AG04450 (cell line): ENCODE data around the gene KCNK18. TPM values are rescaled to one million over a fixed set of nuclear protein-coding genes. Genes with fewer than 3 reads are reported as not detected.
A peak's percentile ranks its signal among the peaks of the same experiment; 100 is the strongest.

Experiments
- CTCF ChIA-PET: fragments of 300-600, 350-600 bp; formaldehyde crosslinking; extraction: SDS; loops from one replicate; lab custom pipeline; 2022; ENCODE audit warnings: antibody characterized with exemption, inconsistent platforms; lab: Charles Lee
- POLR2A ChIA-PET: fragments of 350-600 bp; formaldehyde crosslinking; extraction: SDS; loops from one replicate; lab custom pipeline; 2021; ENCODE audit warnings: antibody characterized with exemption, inconsistent platforms; lab: Yijun Ruan, JAX
- DNase-seq: peaks from one replicate; pipeline ENCODE4 v3.0.0-alpha.2; 2011; ENCODE audit warnings: low read depth, low spot score
- H3K27ac ChIP-seq: one replicate; pipeline ENCODE4 v1.5.1; 2012; ENCODE audit warnings: low read depth, low read length, control low read depth
- H3K27me3 ChIP-seq: one replicate; pipeline ENCODE4 v1.6.0; 2012; ENCODE audit warnings: low read length; ENCODE audit not compliant: control insufficient read depth, insufficient read depth
- H3K4me3 ChIP-seq: 2 replicates; pipeline ENCODE4 v1.5.1; 2011; ENCODE audit warnings: mild to moderate bottlenecking, low read depth, low read length, control low read depth
- H3K9me3 ChIP-seq: 2 replicates; pipeline ENCODE4 v1.5.1; 2012; ENCODE audit warnings: low read length; ENCODE audit not compliant: control insufficient read depth, insufficient read depth
- polyA plus RNA-seq: library from polyadenylated mRNA; depleted of rRNA; stranded (reverse); fragments of >200 nt; gene quantifications from 2 replicates; pipeline ENCODE4 v1.2.3, GENCODE V29; 2011
- TF ChIP-seq, protein P1 (sequence below): IDR thresholded peaks from 2 replicates; pipeline ENCODE4 v1.5.1; 2011; ENCODE audit warnings: low read depth, low read length, control low read depth, inconsistent platforms

Gene KCNK18
- polyA plus RNA-seq, 1 experiment: not detected

DNA sequence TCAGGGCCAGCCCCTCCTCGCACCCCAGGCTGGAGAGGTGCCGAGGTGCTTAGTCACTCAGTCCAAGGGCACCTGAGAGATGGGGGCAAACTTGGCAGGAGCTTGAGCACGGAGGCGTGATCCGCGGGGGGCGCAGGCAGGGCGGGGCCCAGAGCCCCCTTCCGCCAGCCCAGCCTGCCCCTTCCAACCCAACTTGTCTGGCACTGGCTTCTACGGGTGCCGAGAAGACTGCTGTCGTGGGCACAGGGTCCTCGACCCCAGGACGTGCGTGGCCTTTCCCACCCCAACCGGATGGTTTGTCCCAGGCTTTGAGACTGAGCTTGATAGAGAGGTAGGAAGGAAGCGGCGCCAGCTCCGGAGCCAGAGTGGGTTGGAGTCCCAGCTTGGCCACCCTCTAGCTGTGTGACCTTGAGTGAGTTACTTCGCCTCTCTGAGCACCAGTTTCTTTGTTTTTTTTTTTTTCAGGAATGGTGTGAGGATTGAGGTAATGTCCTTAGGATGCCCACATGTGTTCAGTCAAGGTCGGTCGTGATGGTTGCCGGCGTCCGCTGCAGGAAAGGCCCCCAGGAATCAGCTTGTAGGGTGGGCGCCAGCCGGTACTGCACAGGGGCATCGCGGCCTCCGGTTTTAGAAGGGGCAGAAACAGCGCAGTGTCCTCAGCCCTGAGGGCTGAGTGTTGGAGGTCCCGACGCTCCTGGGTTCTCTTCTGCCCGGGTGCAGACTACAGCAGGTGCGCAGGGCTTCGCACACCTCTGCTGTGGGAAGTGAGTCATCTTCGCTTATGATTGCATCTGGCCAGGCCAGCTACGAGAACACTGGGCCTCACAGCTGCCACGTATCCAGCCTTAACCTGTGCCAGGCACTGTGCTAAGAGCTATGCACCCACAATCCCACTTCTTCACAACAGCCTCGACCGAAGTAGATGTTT, 30.6 kb upstream of the KCNK18 start:
- Histone ChIP-seq H3K27ac (no peak overlapping the region), H3K9me3 (peaks cover 29% of the 10 kb centered on the region; the same call in 1 of the 2 replicates), H3K4me3 (no peak overlapping the region), H3K27me3 (peaks cover 92% of the 10 kb centered on the region)
- DNase-seq: no peak
- POLR2A ChIA-PET: interaction anchor here (0.6 kb wide), 1 partner anchor 497 kb away, joined by 5 read pairs; no protein-coding TSS in a partner anchor
- TF ChIP-seq, protein P1, sequence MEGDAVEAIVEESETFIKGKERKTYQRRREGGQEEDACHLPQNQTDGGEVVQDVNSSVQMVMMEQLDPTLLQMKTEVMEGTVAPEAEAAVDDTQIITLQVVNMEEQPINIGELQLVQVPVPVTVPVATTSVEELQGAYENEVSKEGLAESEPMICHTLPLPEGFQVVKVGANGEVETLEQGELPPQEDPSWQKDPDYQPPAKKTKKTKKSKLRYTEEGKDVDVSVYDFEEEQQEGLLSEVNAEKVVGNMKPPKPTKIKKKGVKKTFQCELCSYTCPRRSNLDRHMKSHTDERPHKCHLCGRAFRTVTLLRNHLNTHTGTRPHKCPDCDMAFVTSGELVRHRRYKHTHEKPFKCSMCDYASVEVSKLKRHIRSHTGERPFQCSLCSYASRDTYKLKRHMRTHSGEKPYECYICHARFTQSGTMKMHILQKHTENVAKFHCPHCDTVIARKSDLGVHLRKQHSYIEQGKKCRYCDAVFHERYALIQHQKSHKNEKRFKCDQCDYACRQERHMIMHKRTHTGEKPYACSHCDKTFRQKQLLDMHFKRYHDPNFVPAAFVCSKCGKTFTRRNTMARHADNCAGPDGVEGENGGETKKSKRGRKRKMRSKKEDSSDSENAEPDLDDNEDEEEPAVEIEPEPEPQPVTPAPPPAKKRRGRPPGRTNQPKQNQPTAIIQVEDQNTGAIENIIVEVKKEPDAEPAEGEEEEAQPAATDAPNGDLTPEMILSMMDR: no peak
- CTCF ChIA-PET: interaction anchor here (0.7 to 5.6 kb wide), 21 partner anchors 9 to 485 kb away, joined by 3 to 106 read pairs (median 6); partner anchors contain the start of gene ENO4

DNA sequence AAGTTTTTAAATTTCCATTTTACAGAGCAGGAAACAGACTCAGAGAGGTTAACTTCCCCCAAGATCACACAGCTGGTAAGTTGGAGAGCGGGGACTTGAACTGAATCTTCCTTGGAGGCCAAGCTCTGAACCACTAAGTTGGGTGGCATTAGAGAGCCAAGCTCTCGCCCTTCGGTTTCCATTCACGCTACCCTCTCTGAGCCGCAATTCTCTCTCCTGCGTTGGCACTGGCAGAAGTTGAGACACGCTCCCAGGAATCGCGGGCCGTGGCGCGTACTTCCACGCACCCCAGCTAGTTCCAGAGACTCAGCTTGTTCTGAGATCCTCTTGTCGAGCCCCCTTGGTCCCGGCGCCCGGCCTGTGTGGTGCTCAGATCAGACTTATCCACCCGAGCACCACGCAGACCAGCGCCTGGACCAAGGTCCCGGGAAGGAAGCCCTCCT, 29.9 kb upstream of the KCNK18 start:
- ChIA-PET CTCF (interaction anchor here (0.8 to 5.6 kb wide), 17 partner anchors 8 to 485 kb away, joined by 3 to 106 read pairs (median 8); partner anchors contain the start of gene ENO4), POLR2A (interaction anchor here (0.6 kb wide), 1 partner anchor 497 kb away, joined by 5 read pairs; no protein-coding TSS in a partner anchor)
- Histone ChIP-seq H3K27me3 (peaks cover 91% of the 10 kb centered on the region), H3K27ac (no peak overlapping the region), H3K9me3 (peaks cover 29% of the 10 kb centered on the region; the same call in 1 of the 2 replicates), H3K4me3 (no peak overlapping the region)
- no peak for DNase-seq
- TF ChIP-seq, protein P1: no peak

DNA sequence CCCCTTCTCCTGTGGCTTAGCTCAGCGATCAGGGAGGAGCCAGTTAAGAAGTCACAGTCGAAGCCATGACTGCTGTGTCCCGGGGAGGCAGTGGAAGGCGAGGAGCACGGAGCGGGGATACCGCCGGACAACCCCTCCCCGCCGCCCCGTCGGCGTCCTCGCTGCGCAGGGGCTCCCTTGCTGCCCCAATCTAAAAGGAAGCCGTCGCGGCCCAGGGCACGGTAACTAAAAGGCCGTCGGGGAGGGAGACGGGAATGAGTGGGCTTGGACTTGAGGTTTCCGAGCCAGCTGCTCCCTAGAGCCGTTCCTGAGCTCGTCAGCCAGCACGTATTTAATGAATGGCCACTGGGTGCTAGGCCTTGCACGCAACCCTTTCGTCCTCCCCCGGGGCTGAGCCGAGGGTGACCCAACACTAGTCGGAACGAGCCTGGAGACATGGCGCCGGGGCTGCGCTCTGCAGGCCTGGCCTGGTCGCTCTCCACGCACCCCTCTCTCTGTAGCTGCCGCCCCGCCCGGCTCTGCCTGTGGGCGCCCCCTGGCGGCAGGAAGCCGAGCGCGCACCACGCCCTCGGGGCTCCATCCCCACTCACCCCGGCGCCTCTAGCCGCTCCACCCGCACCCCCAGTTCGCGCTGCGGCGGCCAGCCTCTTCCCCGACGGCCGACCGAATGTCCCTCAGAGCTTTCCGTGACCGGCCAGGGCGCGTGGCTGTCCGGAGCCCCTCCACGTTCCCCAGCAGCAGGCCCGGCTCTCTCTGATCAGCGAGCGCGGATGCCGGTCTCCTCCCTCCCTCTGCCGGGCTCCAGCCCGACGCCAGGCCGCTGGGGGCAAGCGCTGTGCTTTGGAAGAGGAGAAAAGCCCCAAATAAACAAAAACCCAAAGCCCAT, 29.3 kb upstream of the KCNK18 start:
- POLR2A ChIA-PET: no interaction called here
- CTCF ChIA-PET: interaction anchor here (0.5 to 5.6 kb wide), 23 partner anchors 7 to 603 kb away, joined by 3 to 106 read pairs (median 5); partner anchors contain the start of gene ENO4
- Histone ChIP-seq H3K27ac (no peak overlapping the region), H3K9me3 (peaks cover 29% of the 10 kb centered on the region; the same call in 1 of the 2 replicates), H3K27me3 (peaks cover 86% of the 10 kb centered on the region), H3K4me3 (no peak overlapping the region)
- TF ChIP-seq, protein P1: peak; percentile 62
- no peak for DNase-seq

DNA sequence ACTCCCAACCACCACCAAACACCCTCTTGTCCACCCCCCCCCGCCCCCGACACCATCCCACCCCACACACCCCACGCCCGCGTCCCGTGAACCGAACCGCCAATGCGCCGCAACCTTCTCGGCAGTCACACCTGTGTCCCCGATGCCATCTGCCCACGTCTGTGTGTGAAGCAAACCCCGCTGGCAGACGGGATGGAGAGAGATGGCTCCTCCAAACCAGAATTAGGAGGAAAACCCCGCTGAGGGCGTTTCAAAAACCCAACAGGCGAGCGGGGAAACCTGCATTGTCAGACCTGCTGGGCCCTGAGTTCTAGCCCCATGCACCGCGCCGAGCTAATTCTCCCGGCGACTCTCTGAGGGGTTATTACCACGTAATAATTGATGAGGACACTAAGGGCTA, 28.6 kb upstream of the KCNK18 start:
- ChIA-PET CTCF (interaction anchor here (0.6 to 5.6 kb wide), 13 partner anchors 257 to 604 kb away, joined by 3 to 106 read pairs (median 7); partner anchors contain the start of gene ENO4), POLR2A (no interaction called here)
- Histone ChIP-seq H3K4me3 (no peak overlapping the region), H3K27me3 (peaks cover 83% of the 10 kb centered on the region), H3K27ac (no peak overlapping the region), H3K9me3 (peaks cover 23% of the 10 kb centered on the region; the same call in 1 of the 2 replicates)
- TF ChIP-seq, protein P1: no peak
- DNase-seq: no peak
